Naive thymus-derived CD4-positive, alpha-beta T cell (primary cell): Measurements from ENCODE around the gene JAML. TPM values are rescaled to one million over a fixed set of nuclear protein-coding genes. Genes with fewer than 3 reads are reported as not detected.

Source experiments
- ATAC-seq: fragments of 150-1000 bp; cut with Tn5 transposase; 2 replicates; pipeline ENCODE4 v1.10.0; 2021; ENCODE audit warnings: mild to moderate bottlenecking, moderate library complexity
- CTCF ChIA-PET: fragments of 350-600 bp; sonication (Branson Sonifier 250); formaldehyde crosslinking; loops from one replicate; lab custom pipeline; 2021; ENCODE audit warnings: antibody characterized with exemption; lab: Charles Lee
- POLR2A ChIA-PET: fragments of 350-600 bp; sonication (Branson Sonifier 250); formaldehyde crosslinking; loops from one replicate; lab custom pipeline; 2021; ENCODE audit warnings: antibody characterized with exemption, inconsistent platforms; lab: Charles Lee
- DNase-seq, 9 donors: peaks; one replicate each; pipeline versions ENCODE4 v3.0.0 to v3.0.0-alpha.2; 2020 to 2022; ENCODE audit warnings: mixed read lengths in 1 of 9
- H3K27ac ChIP-seq: one replicate; pipeline ENCODE4 v1.7.0; 2013; ENCODE audit warnings: mild to moderate bottlenecking, low read depth, low read length, moderate library complexity
- H3K27me3 ChIP-seq, 2 donors: one replicate each; pipeline ENCODE4 v1.7.0; 2013; ENCODE audit warnings: low read length in 2 of 2, mild to moderate bottlenecking in 2 of 2, moderate library complexity in 2 of 2; ENCODE audit not compliant: control insufficient read depth in 2 of 2, insufficient read depth in 2 of 2
- H3K36me3 ChIP-seq, 3 experiments: 1 replicate in 2 of 3; 2 replicates in 1 of 3; pipeline ENCODE4 v1.7.0; 2013; ENCODE audit warnings: low read length in 3 of 3, mild to moderate bottlenecking in 3 of 3, moderate library complexity in 1 of 3; ENCODE audit not compliant: insufficient read depth in 3 of 3, control insufficient read depth in 2 of 3
- H3K4me1 ChIP-seq, 2 donors: one replicate each; pipeline ENCODE4 v1.7.0; 2013; ENCODE audit warnings: low read length in 2 of 2, mild to moderate bottlenecking in 2 of 2, moderate library complexity in 1 of 2; ENCODE audit not compliant: control insufficient read depth in 2 of 2, insufficient read depth in 2 of 2
- H3K4me3 ChIP-seq: 2 replicates; pipeline ENCODE4 v1.7.0; 2013; ENCODE audit warnings: mild to moderate bottlenecking, low read length
- H3K9me3 ChIP-seq, 3 experiments: 1 replicate in 2 of 3; 2 replicates in 1 of 3; pipeline ENCODE4 v1.7.0; 2013; ENCODE audit warnings: low read length in 3 of 3; ENCODE audit not compliant: control insufficient read depth in 2 of 3
- H3K27ac Mint-ChIP-seq, 9 donors: one replicate each; pipeline ENCODE4 v1.8.0; 2020 to 2022; ENCODE audit warnings: mixed read lengths in 9 of 9, mild to moderate bottlenecking in 8 of 9, moderate library complexity in 5 of 9, inconsistent platforms in 2 of 9
- H3K27me3 Mint-ChIP-seq, 5 donors: one replicate each; pipeline ENCODE4 v1.8.0; 2021 to 2022; ENCODE audit warnings: mixed read lengths in 5 of 5, mild to moderate bottlenecking in 1 of 5
- H3K36me3 Mint-ChIP-seq, 5 donors: one replicate each; pipeline ENCODE4 v1.8.0; 2020 to 2022; ENCODE audit warnings: mixed read lengths in 5 of 5, mild to moderate bottlenecking in 3 of 5, inconsistent platforms in 1 of 5
- H3K4me1 Mint-ChIP-seq, 7 donors: one replicate each; pipeline ENCODE4 v1.8.0; 2020 to 2022; ENCODE audit warnings: mixed read lengths in 7 of 7, mild to moderate bottlenecking in 3 of 7, inconsistent platforms in 1 of 7
- H3K4me3 Mint-ChIP-seq, 10 donors: one replicate each; pipeline ENCODE4 v1.8.0; 2020 to 2022; ENCODE audit warnings: mild to moderate bottlenecking in 10 of 10, mixed read lengths in 10 of 10, moderate library complexity in 6 of 10, inconsistent platforms in 2 of 10
- H3K9me3 Mint-ChIP-seq, 11 donors: one replicate each; pipeline ENCODE4 v1.8.0; 2020 to 2022; ENCODE audit warnings: mixed read lengths in 11 of 11, mild to moderate bottlenecking in 4 of 11, inconsistent platforms in 1 of 11, moderate library complexity in 1 of 11
- intact Hi-C, 2 donors: fragments of 100-400 bp; cut with micrococcal nuclease; formaldehyde crosslinking; loops; one replicate each; pipeline ENCODE4 v1.15.1; 2023
- polyA plus RNA-seq, 2 donors: library from polyadenylated mRNA; unstranded; fragments of 300-500 nt; fragmentation: Illumina TruSeq; gene quantifications; one replicate each; pipeline ENCODE4 v1.2.3, GENCODE V29; 2021
- total RNA-seq, 6 experiments: library from RNA in 5 of 6; stranded (reverse) in 5 of 6; gene quantifications; 1 replicate in 5 of 6; 2 replicates in 1 of 6; pipeline ENCODE4 v1.2.3 and lab custom pipeline; 2021 to 2026

Gene JAML
- total and polyA plus RNA-seq, 7 experiments from 2014 or later = 64.3 to 195 (median 118) TPM

DNA sequence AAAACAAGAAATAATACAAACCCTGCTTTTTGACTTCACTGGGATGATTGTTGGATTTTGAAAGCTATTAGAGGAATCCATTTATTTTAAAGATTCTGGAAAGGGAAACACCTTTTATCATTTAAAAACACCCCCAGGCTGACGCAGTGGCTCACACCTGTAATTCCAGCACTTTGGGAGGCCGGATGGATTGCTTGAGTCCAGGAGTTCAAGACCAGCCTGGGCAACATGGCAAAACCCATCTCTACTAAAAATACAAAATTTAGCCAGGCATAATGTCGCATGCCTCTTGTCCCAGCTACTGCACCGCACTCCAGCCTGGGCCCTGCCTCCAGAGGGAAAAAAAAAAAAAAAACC is 48.1 kb downstream of the JAML start:
- no peak overlapping the region for H3K27ac Mint-ChIP-seq
- ATAC-seq (no peak), DNase-seq (no peak)
- Histone ChIP-seq H3K9me3 (no peaks in the 10 kb centered on the region), H3K27me3 (no peaks in the 10 kb centered on the region), H3K4me1 (no peaks in the 10 kb centered on the region), H3K36me3 (no peaks in the 10 kb centered on the region), H3K4me3 (no peak overlapping the region), H3K27ac (no peak overlapping the region)
- intact Hi-C loops = no loop called here
- ChIA-PET POLR2A (no interaction called here), CTCF (no interaction called here)
- H3K36me3 Mint-ChIP-seq = peaks cover 0 to 3% (median 0%) of the 10 kb centered on the region in 5 donors
- H3K4me3 Mint-ChIP-seq = no peak overlapping the region
- peaks cover 4 to 32% (median 6%) of the 10 kb centered on the region in 5 donors for H3K27me3 Mint-ChIP-seq
- peaks cover 0 to 5% (median 3%) of the 10 kb centered on the region in 7 donors for H3K4me1 Mint-ChIP-seq
- no peaks in the 10 kb centered on the region for H3K9me3 Mint-ChIP-seq

DNA sequence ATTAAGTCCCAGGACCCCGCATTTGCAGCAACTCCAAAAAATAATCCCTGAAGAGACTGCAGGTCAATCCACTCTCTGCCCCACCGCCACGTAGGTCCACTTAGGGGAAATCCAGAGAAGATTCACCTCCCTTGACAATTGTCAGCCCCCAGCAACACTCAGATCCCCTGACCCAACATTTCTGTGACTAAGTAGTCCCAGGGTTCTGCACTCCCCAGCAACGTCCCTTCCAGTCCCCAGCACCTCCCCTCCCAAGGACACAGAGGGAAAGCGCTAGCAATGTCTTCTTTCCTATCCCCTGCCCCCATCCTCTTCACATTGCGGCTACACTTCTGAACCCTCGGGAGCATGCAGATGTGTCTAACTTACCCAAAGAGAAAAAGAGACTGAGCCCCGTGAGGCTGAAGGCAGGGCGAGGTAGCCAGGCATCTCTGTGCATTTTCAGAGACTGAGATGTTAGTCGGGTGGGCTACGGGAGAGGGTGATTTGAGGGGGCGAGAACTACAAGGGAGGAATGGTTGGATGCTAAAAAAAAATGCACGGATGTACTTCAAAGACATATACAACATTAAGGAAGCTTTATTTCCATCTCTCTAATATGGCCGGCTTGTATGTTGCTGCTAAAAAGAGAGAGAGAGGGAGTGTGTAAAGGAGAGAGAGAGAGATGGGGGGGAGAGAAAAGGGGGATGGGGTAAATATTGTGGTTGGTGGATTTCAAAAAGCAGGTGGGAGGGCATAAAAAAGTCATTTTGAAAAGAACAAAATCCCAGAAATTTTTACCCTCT is 48.6 kb downstream of the JAML start, which contains the start of gene SCN2B:
TSS of gene SCN2B (minus strand) at position 647 of the 785 bp plus-strand sequence. CDS start at position 439, 208 bp downstream.
- H3K27ac ChIP-seq = no peak within 1 kb of the TSS
- intact Hi-C loops = no loop called here
- no peak within 1 kb of the TSS for H3K27ac Mint-ChIP-seq
- ChIA-PET CTCF (interaction anchor here (1.1 kb wide), 1 partner anchor 32 kb away, joined by 3 read pairs; no protein-coding TSS in a partner anchor), POLR2A (interaction anchor here (0.6 kb wide), 1 partner anchor 219 kb away, joined by 3 read pairs; no protein-coding TSS in a partner anchor)
- H3K9me3 ChIP-seq = no peaks in the 10 kb centered on the region
- H3K4me1 Mint-ChIP-seq = peaks cover 0 to 11% (median 5%) of the 10 kb centered on the region in 7 donors
- peaks cover 0 to 4% of the 10 kb centered on the region in 2 donors for H3K4me1 ChIP-seq
- H3K36me3 Mint-ChIP-seq = peaks cover 0 to 3% (median 0%) of the 10 kb centered on the region in 5 donors
- H3K36me3 ChIP-seq = no peaks in the 10 kb centered on the region
- H3K4me3 ChIP-seq = no peak within 1 kb of the TSS
- H3K9me3 Mint-ChIP-seq = no peaks in the 10 kb centered on the region
- no peak for ATAC-seq
- H3K4me3 Mint-ChIP-seq = no peak within 1 kb of the TSS
- H3K27me3 ChIP-seq = no peaks in the 10 kb centered on the region
- DNase-seq = no peak
- peaks cover 4 to 32% (median 6%) of the 10 kb centered on the region in 5 donors for H3K27me3 Mint-ChIP-seq

DNA sequence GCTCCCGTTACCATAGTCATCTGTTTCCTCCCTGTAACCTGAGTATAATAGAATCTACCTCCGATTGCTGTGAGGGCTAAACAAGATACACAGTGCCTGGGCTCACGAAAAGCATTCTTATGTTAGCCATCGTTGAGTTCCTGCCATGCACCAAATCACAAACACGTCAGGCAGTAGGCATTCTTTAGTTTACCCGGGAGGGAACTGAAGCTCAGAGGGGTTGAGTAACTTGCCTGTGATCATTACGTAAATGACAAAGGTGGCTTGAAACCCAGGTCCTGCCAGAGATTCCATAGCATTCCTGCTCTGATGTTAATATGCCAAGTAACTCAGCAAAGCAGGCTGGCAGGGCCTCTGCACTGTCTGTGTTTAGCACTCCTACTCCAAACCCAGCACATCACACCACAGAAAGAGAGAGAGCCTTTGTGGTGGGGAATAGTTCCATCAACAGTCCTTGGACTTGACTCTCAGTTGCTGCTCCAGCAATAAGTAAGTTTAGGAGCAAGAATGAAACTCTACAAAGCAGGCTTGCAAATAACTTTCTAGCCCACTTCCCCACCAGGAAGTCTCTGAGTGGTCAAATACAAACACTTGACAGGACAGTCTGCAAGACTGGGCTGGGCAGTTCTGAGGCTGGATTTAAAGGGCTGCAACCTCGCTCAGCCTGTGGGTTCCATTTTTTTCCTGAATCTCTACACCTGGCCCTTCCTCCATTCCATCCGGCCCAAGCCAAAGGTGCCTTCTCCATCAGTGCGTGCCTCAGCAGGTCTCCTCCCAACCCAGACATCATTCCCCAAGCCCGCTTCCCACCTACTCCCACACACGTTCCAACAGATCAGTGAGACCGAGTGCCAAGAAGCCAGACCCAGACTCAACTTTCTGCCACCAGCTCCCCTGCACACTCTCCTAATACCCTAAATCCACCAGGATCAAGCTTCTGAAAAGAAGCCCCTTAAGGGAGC is 49.5 kb downstream of the JAML start:
- no peak overlapping the region for H3K4me3 Mint-ChIP-seq
- Histone ChIP-seq H3K27ac (no peak overlapping the region), H3K9me3 (no peaks in the 10 kb centered on the region), H3K4me3 (no peak overlapping the region), H3K27me3 (no peaks in the 10 kb centered on the region), H3K4me1 (peaks cover 0 to 5% of the 10 kb centered on the region in 2 donors), H3K36me3 (no peaks in the 10 kb centered on the region)
- H3K9me3 Mint-ChIP-seq = no peaks in the 10 kb centered on the region
- CTCF ChIA-PET = interaction anchor here (1.1 kb wide), 1 partner anchor 31 kb away, joined by 3 read pairs; no protein-coding TSS in a partner anchor
- peaks cover 0 to 3% (median 0%) of the 10 kb centered on the region in 5 donors for H3K36me3 Mint-ChIP-seq
- H3K27me3 Mint-ChIP-seq = peaks cover 4 to 32% (median 6%) of the 10 kb centered on the region in 5 donors
- DNase-seq (no peak), ATAC-seq (no peak)
- H3K4me1 Mint-ChIP-seq = peaks cover 0 to 11% (median 5%) of the 10 kb centered on the region in 7 donors
- POLR2A ChIA-PET = interaction anchor here (0.6 kb wide), 2 partner anchors 19 to 66 kb away, joined by 3 read pairs; no protein-coding TSS in a partner anchor
- no peak overlapping the region for H3K27ac Mint-ChIP-seq
- intact Hi-C loops = no loop called here

DNA sequence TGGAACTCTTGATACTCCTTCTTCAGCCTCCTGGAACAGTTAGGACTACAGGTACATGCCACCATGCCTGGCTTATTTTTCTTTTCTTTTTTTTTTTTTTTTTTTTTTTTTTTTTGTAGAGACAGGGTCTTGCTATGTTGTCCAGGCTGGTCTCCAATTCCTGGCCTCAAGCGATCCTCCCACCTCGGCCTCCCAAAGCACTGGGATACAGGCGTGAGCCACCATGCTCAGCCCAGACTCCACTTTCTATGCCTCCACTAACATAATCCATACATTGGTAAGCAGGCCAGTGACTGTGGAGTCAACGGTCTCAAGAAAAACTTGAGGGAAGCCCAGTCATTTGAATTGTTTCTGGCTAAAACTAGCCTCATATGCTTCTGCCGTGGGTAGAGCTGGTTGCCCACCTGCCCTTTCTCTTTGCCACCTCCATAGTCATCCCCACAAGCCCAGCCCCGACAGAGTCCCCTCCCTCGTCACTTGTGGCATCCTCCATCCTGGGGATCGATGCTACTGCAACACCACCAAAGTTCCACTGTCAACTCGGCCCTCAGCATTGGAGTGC is 50.7 kb downstream of the JAML start:
- DNase-seq = no peak
- no peak overlapping the region for H3K4me3 ChIP-seq
- H3K27me3 ChIP-seq = no peaks in the 10 kb centered on the region
- intact Hi-C loops = no loop called here
- Mint-ChIP-seq H3K9me3 (no peaks in the 10 kb centered on the region), H3K27me3 (peaks cover 0 to 32% (median 6%) of the 10 kb centered on the region in 5 donors), H3K36me3 (no peaks in the 10 kb centered on the region), H3K4me3 (no peak overlapping the region), H3K4me1 (peaks cover 0 to 9% (median 2%) of the 10 kb centered on the region in 7 donors), H3K27ac (no peak overlapping the region)
- no peaks in the 10 kb centered on the region for H3K9me3 ChIP-seq
- H3K4me1 ChIP-seq = peaks cover 0 to 5% of the 10 kb centered on the region in 2 donors
- ATAC-seq = no peak
- H3K27ac ChIP-seq = no peak overlapping the region
- POLR2A ChIA-PET = interaction anchor here (0.6 kb wide), 2 partner anchors 18 to 67 kb away, joined by 3 read pairs; no protein-coding TSS in a partner anchor
- H3K36me3 ChIP-seq = no peaks in the 10 kb centered on the region
- CTCF ChIA-PET = no interaction called here

DNA sequence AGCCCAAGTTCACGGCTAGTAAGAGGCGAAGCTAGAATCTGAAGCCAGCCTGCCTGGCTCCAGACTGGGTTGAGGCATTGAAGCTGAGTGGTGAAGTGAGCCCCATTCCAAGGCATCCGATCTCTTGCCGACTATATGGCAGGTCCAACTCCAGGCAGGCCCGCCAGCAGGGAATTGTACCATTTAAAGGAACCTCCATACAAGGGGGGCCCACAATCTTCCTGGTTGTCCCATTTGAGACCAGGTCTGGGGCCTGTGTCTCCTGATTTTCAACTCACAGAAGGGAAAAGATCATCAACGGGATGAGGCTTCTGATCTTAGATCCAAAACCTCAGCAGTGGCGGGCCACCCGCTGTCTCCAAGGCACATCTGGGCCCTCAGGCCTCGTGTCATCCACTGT is 52.5 kb downstream of the JAML start:
- ATAC-seq (no peak), DNase-seq (no peak)
- Mint-ChIP-seq H3K27me3 (peaks cover 0 to 35% (median 6%) of the 10 kb centered on the region in 5 donors), H3K36me3 (no peaks in the 10 kb centered on the region), H3K27ac (no peak overlapping the region), H3K4me3 (no peak overlapping the region), H3K4me1 (peaks cover 0 to 9% (median 2%) of the 10 kb centered on the region in 7 donors), H3K9me3 (no peaks in the 10 kb centered on the region)
- Histone ChIP-seq H3K4me1 (peaks cover 0 to 5% of the 10 kb centered on the region in 2 donors), H3K27ac (no peak overlapping the region), H3K4me3 (no peak overlapping the region), H3K9me3 (no peaks in the 10 kb centered on the region), H3K27me3 (no peaks in the 10 kb centered on the region), H3K36me3 (no peaks in the 10 kb centered on the region)
- POLR2A ChIA-PET = no interaction called here
- CTCF ChIA-PET = interaction anchor here (0.7 to 3.1 kb wide), 15 partner anchors 9 to 749 kb away, joined by 3 to 14 read pairs (median 7); no protein-coding TSS in a partner anchor
- intact Hi-C loops = no loop called here
